Fibroblast of lung (primary cell): ENCODE measurements around the gene MYBBP1A. TPM values are rescaled to one million over a fixed set of nuclear protein-coding genes. Genes with fewer than 3 reads are reported as not detected.

ENCODE experiments used
- DNase-seq, 2 donors: peaks; one replicate each; pipeline versions ENCODE4 v3.0.0 to v3.0.0-alpha.2; 2010; ENCODE audit warnings: low read depth in 2 of 2
- H2AFZ ChIP-seq: 2 replicates; pipeline ENCODE4 v1.5.1; 2012; ENCODE audit warnings: low read length, control low read depth, inconsistent platforms
- H3K27ac ChIP-seq: 2 replicates; pipeline ENCODE4 v1.5.1; 2011; ENCODE audit warnings: low read length, control low read depth; ENCODE audit not compliant: insufficient read depth
- H3K27me3 ChIP-seq: 2 replicates; pipeline ENCODE4 v1.5.1; 2011; ENCODE audit warnings: mild to moderate bottlenecking, low read length; ENCODE audit not compliant: control insufficient read depth, insufficient read depth
- H3K36me3 ChIP-seq: 2 replicates; pipeline ENCODE4 v1.5.1; 2011; ENCODE audit warnings: low read length; ENCODE audit not compliant: control insufficient read depth, insufficient read depth
- H3K4me1 ChIP-seq: 2 replicates; pipeline ENCODE4 v1.5.1; 2011; ENCODE audit warnings: low read length; ENCODE audit not compliant: control insufficient read depth, insufficient read depth; ENCODE audit errors: extremely low read depth
- H3K4me2 ChIP-seq: 2 replicates; pipeline ENCODE4 v1.5.1; 2011; ENCODE audit warnings: low read length, control low read depth; ENCODE audit not compliant: insufficient read depth; ENCODE audit errors: extremely low read depth
- H3K4me3 ChIP-seq, 4 experiments: fragments of 200-600 bp in 1 of 4; sonication (generic) in 1 of 4; replicated peaks in 1 of 4; 2 replicates each; pipeline ENCODE4 v1.5.1; 2011 to 2016; ENCODE audit warnings: low read length in 4 of 4, low read depth in 3 of 4, mild to moderate bottlenecking in 3 of 4, control low read depth in 2 of 4, inconsistent platforms in 1 of 4, mixed read lengths in 1 of 4; ENCODE audit not compliant: insufficient read depth in 1 of 4; ENCODE audit errors: control extremely low read depth in 1 of 4
- H3K79me2 ChIP-seq: 2 replicates; pipeline ENCODE4 v1.5.1; 2012; ENCODE audit warnings: mild to moderate bottlenecking, low read length, inconsistent platforms; ENCODE audit not compliant: control insufficient read depth, insufficient read depth
- H3K9ac ChIP-seq: 2 replicates; pipeline ENCODE4 v1.5.1; 2011; ENCODE audit warnings: mild to moderate bottlenecking, low read length, control low read depth; ENCODE audit not compliant: insufficient read depth
- H3K9me3 ChIP-seq: 2 replicates; pipeline ENCODE4 v1.5.1; 2012; ENCODE audit warnings: low read depth, low read length; ENCODE audit not compliant: control insufficient read depth, insufficient read depth
- H4K20me1 ChIP-seq: 2 replicates; pipeline ENCODE4 v1.5.1; 2011; ENCODE audit warnings: low read length; ENCODE audit not compliant: control insufficient read depth, insufficient read depth; ENCODE audit errors: extremely low read depth
- CTCF ChIP-seq, 2 donors: IDR thresholded peaks in 1 of 2; conservative IDR thresholded peaks in 1 of 2; 1 replicate in 1 of 2; 2 replicates in 1 of 2; pipeline ENCODE4 v1.5.1; 2011 to 2012; ENCODE audit warnings: low read length in 2 of 2, control low read depth in 1 of 2, inconsistent platforms in 1 of 2, low read depth in 1 of 2, mild to moderate bottlenecking in 1 of 2
- EZH2 ChIP-seq: IDR thresholded peaks from 2 replicates; pipeline ENCODE4 v1.5.1; 2012; ENCODE audit warnings: low read length, control low read depth, mild to moderate bottlenecking; ENCODE audit errors: missing control alignments
- polyA plus RNA-seq, 2 donors: library from polyadenylated mRNA; depleted of rRNA in 1 of 2; stranded (reverse) in 1 of 2; unstranded in 1 of 2; fragments of >200 nt; gene quantifications; 2 replicates each; pipeline ENCODE4 v1.2.1, GENCODE V29; 2011 to 2012; ENCODE audit warnings: missing spikeins in 1 of 2
- total RNA-seq: library from RNA; depleted of rRNA; stranded (reverse); fragments of >200 nt; gene quantifications from 2 replicates; pipeline ENCODE4 v1.2.1, GENCODE V29; 2014

Gene MYBBP1A
- total and polyA plus RNA-seq, 2 donors (not counting 1 experiment from before 2014, with no cell fraction given): 14.1 to 28.6 TPM

GRCh38 chr17:4525691-4526397 is 29.3 kb downstream of the MYBBP1A start:
- Histone ChIP-seq H3K27me3 (peaks cover 6% of the 10 kb centered on the region), H3K79me2 (no peaks in the 10 kb centered on the region), H3K4me1 (no peaks in the 10 kb centered on the region), H3K9me3 (no peaks in the 10 kb centered on the region), H4K20me1 (no peaks in the 10 kb centered on the region), H3K4me2 (no peak overlapping the region), H3K36me3 (no peaks in the 10 kb centered on the region), H3K27ac (no peak overlapping the region), H2AFZ (no peak overlapping the region), H3K9ac (no peak overlapping the region), H3K4me3 (no peak overlapping the region)
- TF ChIP-seq CTCF (conservative IDR thresholded peaks at IDR 0.05 in 1 of 2, IDR thresholded peaks at IDR 0.05 in 1 of 2; ENCODE audit: low read depth in 1 of 2, low read length in 2 of 2) (no peak), EZH2 (no peak)
- DNase-seq: no peak

- Histone ChIP-seq H3K27me3 (peaks cover 6% of the 10 kb centered on the region), H2AFZ (no peak overlapping the region), H4K20me1 (no peaks in the 10 kb centered on the region), H3K36me3 (no peaks in the 10 kb centered on the region), H3K4me3 (no peak overlapping the region), H3K27ac (no peak overlapping the region), H3K9ac (no peak overlapping the region), H3K9me3 (no peaks in the 10 kb centered on the region), H3K79me2 (no peaks in the 10 kb centered on the region), H3K4me2 (no peak overlapping the region), H3K4me1 (no peaks in the 10 kb centered on the region)
- TF ChIP-seq EZH2: no peak
- no peak for TF ChIP-seq CTCF (conservative IDR thresholded peaks at IDR 0.05 in 1 of 2, IDR thresholded peaks at IDR 0.05 in 1 of 2; ENCODE audit: low read depth in 1 of 2, low read length in 2 of 2)
- no peak for DNase-seq
Measured at GRCh38 chr17:4523946-4524345, 31.2 kb downstream of the MYBBP1A start.

- no peaks in the 10 kb centered on the region for H4K20me1 ChIP-seq
- peaks cover 6% of the 10 kb centered on the region for H3K27me3 ChIP-seq
- no peaks in the 10 kb centered on the region for H3K36me3 ChIP-seq
- no peak for TF ChIP-seq CTCF (conservative IDR thresholded peaks at IDR 0.05 in 1 of 2, IDR thresholded peaks at IDR 0.05 in 1 of 2; ENCODE audit: low read depth in 1 of 2, low read length in 2 of 2)
- no peak for TF ChIP-seq EZH2
- no peak overlapping the region for H3K4me3 ChIP-seq
- no peak overlapping the region for H2AFZ ChIP-seq
- no peaks in the 10 kb centered on the region for H3K79me2 ChIP-seq
- no peaks in the 10 kb centered on the region for H3K4me1 ChIP-seq
- H3K9ac ChIP-seq: no peak overlapping the region
- DNase-seq: no peak
- no peak overlapping the region for H3K27ac ChIP-seq
- H3K9me3 ChIP-seq: no peaks in the 10 kb centered on the region
- no peak overlapping the region for H3K4me2 ChIP-seq
Measured at GRCh38 chr17:4522661-4523060, 32.5 kb downstream of the MYBBP1A start.
